HPDE6-E6E7 (cell line): ENCODE measurements around the gene ENTPD6.
"Not testable (repeated sequence)": the region's sequence is repeated elsewhere in the genome, so short reads cannot be mapped to it uniquely, and the experiment has no call there.

Experiments used
- DNase-seq: peaks from one replicate; pipeline ENCODE4 v3.0.0; 2011; ENCODE audit warnings: missing footprints; ENCODE audit errors: extremely low spot score

ENTPD6 gene

GRCh38 chr20:25241659-25241955 is 46.1 kb downstream of the ENTPD6 start:
- not testable (repeated sequence) for DNase-seq

GRCh38 chr20:25242231-25242630 is 46.7 kb downstream of the ENTPD6 start:
- no peak for DNase-seq

GRCh38 chr20:25243416-25243979 is 48.0 kb downstream of the ENTPD6 start:
- no peak for DNase-seq

- DNase-seq = no peak
Observed at GRCh38 chr20:25244976-25245375, 49.5 kb downstream of the ENTPD6 start.

GRCh38 chr20:25245461-25245860 is 49.9 kb downstream of the ENTPD6 start:
- no peak for DNase-seq

- no peak for DNase-seq
Observed at GRCh38 chr20:25246182-25246999, 50.9 kb downstream of the ENTPD6 start.

- DNase-seq = no peak
Observed at GRCh38 chr20:25247000-25247517, 51.5 kb downstream of the ENTPD6 start.

GRCh38 chr20:25247518-25247955 is 52.0 kb downstream of the ENTPD6 start:
- DNase-seq = no peak

GRCh38 chr20:25247956-25248785 is 52.7 kb downstream of the ENTPD6 start, which contains the start of gene PYGB:
Gene PYGB (plus strand): TSS chr20:25248085. CDS start chr20:25248179, 94 bp downstream.
- peak; percentile 91 for DNase-seq

GRCh38 chr20:25248786-25249172 is 53.3 kb downstream of the ENTPD6 start:
- DNase-seq = no peak

- no peak for DNase-seq
Observed at GRCh38 chr20:25249198-25249931, 53.9 kb downstream of the ENTPD6 start.

GRCh38 chr20:25250508-25250907 is 55.0 kb downstream of the ENTPD6 start:
- no peak for DNase-seq

- DNase-seq = no peak
Observed at GRCh38 chr20:25251019-25251418, 55.5 kb downstream of the ENTPD6 start.

- DNase-seq = no peak
Observed at GRCh38 chr20:25251558-25251957, 56.0 kb downstream of the ENTPD6 start.

GRCh38 chr20:25252230-25252651 is 56.7 kb downstream of the ENTPD6 start:
- no peak for DNase-seq

- no peak for DNase-seq
Observed at GRCh38 chr20:25252686-25253421, 57.3 kb downstream of the ENTPD6 start.

- no peak for DNase-seq
Observed at GRCh38 chr20:25253606-25254275, 58.2 kb downstream of the ENTPD6 start.

GRCh38 chr20:25254571-25254970 is 59.1 kb downstream of the ENTPD6 start:
- DNase-seq = no peak

- DNase-seq = no peak
Observed at GRCh38 chr20:25254986-25255680, 59.6 kb downstream of the ENTPD6 start.
